ENCODE data around the gene EFCAB6.

DNA sequence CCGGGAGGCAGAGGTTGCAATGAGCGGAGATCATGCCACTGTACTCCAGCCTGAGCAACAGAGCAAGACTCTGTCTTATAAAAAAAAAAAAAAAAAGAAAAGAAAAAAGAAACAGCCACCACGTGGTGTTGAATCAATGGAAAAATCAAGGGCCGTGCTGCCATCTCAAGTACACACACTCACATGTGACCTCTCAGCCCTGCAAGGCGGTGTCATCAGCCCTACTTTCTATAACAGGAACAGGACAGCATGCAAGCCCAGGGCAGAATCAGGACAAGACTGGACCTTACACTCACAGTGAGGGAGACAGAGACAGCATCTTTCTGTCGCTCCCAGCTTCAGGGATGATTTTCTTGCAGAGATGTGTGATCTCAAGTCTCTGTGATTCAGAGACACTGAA is 220.7 kb downstream of the EFCAB6 start:
- TF ChIP-seq FOXM1 (IDR thresholded peaks at IDR 0.05; ENCODE audit: borderline replicate concordance, low read depth) (no peak), YY1 (IDR thresholded peaks at IDR 0.05; ENCODE audit: low read depth) (no peak), EP300 (IDR thresholded peaks at IDR 0.05; ENCODE audit: borderline replicate concordance) (no peak), RAD21 (IDR thresholded peaks at IDR 0.05; ENCODE audit: low read depth) (no peak), TAF1 (IDR thresholded peaks at IDR 0.05; ENCODE audit: low read depth) (no peak), TCF12 (IDR thresholded peaks at IDR 0.05; ENCODE audit: low read depth) (no peak), CEBPB (IDR thresholded peaks at IDR 0.05) (no peak)
- TF ChIP-seq, protein P1, sequence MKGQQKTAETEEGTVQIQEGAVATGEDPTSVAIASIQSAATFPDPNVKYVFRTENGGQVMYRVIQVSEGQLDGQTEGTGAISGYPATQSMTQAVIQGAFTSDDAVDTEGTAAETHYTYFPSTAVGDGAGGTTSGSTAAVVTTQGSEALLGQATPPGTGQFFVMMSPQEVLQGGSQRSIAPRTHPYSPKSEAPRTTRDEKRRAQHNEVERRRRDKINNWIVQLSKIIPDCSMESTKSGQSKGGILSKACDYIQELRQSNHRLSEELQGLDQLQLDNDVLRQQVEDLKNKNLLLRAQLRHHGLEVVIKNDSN (IDR thresholded peaks at IDR 0.05), result no peak

Measured in Ishikawa (cell line).